ENCODE data around the gene OR2D3.
"Not testable (repeated sequence)": the region's sequence is repeated elsewhere in the genome, so short reads cannot be mapped to it uniquely, and the experiment has no call there.

Gene OR2D3

DNA sequence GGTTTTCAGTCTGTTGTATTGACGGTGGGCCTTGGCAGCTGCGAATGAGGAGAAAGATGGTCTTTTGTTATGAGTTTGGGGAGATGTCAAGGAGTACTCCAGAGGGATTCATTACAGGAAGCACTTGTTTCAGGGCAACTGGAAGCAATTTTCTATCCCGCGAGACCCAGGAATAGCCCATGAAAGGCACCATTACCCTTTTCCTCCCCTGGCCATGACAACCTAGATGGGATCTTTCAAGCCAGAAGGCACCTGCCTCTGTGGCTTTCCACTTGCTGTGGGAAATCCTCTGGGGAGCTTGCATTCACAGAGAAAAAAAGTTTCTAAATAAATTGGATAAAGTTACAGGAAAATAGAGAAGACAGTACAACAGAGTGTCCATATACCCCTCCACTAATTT is 8.1 kb downstream of the OR2D3 start:
- DNase-seq, result no peak

DNA sequence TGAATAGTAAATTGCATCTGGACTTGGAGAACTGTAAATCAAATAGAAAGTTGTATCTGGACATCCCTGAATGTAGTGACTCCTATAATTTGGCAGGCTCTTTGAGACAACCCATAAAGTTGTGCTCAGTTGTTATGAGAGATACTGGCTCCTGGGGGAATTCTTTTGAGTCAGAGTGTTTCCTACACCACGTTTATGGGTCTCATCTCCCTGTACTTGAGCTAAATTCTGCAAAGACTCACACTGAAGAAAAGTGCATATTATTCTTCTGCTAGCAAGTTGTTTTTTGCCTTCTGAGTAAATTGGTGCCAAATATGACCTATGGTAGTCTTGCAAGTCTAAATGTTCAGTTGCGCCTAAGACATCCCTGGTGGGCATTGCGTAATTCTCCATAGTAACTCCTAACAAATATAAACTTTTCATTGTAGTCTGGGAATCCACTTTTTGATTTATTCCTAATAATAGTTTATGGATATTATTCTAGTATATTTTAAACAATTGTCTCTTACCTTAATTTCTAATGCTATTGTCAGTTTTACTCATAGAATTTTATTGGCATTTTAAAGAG is 10.4 kb downstream of the OR2D3 start:
- no peak for DNase-seq

DNA sequence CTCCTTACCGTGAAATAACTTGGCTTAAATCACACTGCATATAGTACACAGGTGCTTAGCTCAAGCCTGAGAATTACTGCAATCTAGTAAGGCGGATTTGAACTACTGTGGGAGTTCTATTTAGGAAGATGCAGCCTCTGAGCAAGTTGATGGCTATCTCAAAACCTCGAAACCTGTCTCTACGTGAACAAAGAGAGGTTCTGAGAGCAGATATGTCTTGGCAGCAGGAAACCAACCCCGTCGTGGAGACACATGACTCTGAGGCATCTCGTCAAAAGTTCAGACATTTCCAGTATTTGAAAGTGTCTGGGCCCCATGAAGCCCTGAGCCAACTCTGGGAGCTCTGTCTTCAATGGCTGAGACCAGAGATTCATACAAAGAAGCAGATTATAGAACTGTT is 11.3 kb downstream of the OR2D3 start:
- DNase-seq, result no peak

DNA sequence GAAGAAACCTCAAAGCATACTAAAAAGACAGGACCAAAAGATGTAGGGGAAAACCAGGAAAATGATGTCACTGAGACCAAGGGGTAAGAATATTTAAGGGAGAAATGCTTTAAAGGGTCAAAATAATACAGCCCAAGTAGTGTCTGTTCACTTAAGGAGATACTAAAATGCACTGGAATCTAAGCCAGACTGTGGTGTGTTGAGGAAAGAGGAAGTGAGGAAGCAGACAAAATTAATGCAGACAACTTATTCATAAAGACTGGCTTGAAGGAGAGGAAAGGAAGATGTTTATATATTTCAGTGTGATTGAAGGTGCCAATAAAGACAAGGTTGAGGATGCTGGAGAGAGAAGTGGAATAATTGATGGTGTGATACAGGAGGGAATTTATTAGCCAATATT is 21.2 kb downstream of the OR2D3 start:
- no peak for DNase-seq

DNA sequence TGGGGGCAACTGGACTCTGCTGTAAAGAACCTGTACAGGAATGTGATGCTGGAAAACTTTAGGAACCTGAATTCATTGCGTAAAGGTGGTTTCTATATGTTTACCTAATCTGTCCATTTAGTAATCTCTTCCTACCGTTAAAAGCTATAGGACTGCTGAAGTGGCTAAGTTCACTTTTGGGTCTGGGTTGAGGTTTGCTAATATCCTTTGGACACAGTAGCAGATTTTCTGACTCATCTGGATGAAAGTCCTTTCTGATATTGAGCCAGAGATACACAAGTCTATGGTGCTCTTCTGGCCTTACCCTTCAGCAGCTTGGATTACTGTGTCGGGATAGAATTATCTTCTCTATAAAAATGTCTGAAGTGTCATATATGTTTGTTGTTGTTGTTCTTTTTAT is 22.3 kb downstream of the OR2D3 start:
- no peak for DNase-seq

DNA sequence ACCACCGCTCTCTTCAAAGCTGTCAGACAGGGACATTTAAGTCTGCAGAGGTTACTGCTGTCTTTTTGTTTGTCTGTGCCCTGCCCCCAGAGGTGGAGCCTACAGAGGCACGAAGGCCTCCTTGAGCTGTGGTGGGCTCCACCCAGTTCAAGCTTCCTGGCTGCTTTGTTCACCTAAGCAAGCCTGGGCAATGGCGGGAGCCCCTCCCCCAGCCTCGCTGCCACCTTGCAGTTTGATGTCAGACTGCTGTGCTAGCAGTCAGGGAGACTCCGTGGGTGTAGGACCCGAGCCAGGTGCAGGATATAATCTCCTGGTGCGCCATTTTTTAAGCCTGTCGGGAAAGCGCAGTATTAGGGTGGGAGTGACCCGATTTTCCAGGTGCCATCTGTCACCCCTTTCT is 33.4 kb downstream of the OR2D3 start:
- DNase-seq, result not testable (repeated sequence)

DNA sequence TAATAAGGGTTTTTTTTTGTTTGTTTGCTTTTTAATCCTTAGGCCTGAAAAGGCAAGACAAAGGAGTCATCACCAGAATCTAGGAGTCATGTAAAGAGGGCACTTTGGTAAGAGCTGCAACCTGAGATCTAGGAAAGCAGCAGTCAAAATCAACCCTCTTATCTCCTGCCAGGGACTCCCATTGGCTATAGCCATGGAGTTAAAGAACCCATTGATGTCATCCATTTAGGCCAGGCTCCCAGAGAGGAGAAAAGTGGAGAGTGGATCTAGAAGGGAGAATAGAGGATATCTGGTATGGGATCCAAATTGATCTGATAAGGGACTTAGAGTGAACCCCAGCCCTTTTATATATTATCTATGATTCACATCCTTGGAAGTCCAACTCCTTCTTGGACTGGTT is 41.3 kb downstream of the OR2D3 start:
- DNase-seq, result no peak

DNA sequence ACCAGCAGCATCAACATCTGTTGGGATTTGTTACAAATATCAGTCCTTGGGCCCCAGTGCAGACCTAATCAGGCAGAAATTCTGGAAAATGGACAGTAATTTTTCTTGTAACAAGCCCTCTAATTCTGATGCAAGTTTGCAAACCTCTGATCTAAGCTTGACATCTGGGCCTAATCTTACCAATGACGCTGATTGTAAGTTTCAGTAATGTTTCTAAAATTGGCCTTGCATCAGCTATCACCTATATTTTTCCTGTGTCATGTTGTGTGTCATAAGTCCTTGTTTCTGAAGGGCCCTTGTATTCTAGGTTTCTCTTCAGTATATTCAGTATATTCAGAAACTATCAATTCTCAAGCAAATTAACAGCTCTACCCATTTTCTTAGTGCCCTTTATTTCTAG is 41.9 kb downstream of the OR2D3 start:
- no peak for DNase-seq

DNA sequence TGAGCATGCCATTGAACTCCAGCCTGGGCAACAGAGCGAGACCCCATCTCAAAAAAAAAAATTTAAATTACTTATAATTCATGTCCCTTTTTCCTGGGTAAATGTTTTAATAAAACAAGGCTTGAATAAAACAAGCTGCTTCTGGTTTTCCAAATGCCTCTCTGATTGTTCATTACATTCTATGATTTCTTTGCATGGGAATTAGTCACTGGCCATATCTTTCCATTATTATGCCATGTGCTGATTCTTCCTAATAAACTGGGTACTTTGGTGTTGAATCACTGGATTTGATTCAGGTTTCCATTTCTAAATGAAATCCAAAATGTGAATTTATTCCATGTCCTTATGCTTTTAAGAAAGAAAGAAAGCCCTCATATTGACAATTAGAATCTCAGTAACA is 48.0 kb downstream of the OR2D3 start:
- DNase-seq, result no peak

DNA sequence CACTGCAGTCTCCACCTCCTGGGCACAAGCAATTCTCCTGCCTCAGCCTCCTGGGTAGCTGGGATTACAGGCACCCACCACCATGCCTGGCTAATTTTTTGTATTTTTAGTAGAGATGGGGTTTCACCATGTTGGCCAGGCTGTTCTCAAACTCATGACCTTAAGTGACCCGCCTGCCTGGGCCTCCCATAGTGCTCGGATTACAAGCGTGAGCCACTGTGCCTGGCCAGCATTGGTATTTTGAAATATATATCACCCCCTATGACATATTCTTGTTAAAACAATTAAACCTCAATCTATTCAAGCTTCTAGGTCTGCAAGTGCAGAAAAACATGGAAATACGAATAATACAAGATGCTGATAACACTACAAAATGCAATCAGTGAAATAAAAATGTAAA is 49.1 kb downstream of the OR2D3 start:
- DNase-seq, result not testable (repeated sequence)

All from activated CD8-positive, alpha-beta memory T cell treated with anti-CD3 and anti-CD28 coated beads, Interleukin-2, amount 50 U/mL, for 48 hours (primary cell).